ENCODE data around the gene C2CD3. TPM values are rescaled to one million over a fixed set of nuclear protein-coding genes. Genes with fewer than 3 reads are reported as not detected.

Gene C2CD3
- total and polyA plus RNA-seq, 2 donors, result 12.2 to 13.6 TPM

- H3K27ac ChIP-seq (ENCODE audit: low read depth in 1 of 2, low read length in 1 of 2), result no peak overlapping the region
These were observed 126.3 kb downstream of the C2CD3 start for GRCh38 chr11:74044538-74044937.

DNA sequence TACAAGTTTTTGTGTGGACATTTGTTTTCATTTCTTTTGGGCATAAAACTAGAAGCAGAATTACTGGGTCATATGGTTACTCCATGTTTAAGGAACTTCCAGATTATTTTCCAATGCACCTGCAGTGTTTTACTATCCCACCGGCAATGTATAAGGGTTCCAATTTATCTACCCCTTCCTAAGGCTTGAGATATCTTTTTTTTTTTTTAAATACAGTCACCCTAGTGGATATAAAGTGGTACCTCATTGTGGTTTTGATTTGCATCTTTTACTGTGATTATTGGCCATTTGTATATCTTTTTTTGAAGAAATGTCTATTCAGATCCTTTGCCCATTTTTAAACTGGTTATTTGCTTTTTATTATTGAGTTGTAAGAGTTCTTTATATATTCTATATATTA is 127.4 kb downstream of the C2CD3 start:
- Histone ChIP-seq H3K27ac (ENCODE audit: low read depth in 1 of 2, low read length in 1 of 2) (no peak overlapping the region), H3K9me3 (ENCODE audit: control insufficient read depth in 2 of 2, insufficient read depth in 1 of 2, low read length in 1 of 2) (no peaks in the 10 kb centered on the region), H3K36me3 (ENCODE audit: control insufficient read depth in 2 of 2, insufficient read depth in 2 of 2, low read length in 1 of 2) (peaks cover 28 to 42% of the 10 kb centered on the region in 2 donors), H3K4me1 (ENCODE audit: control insufficient read depth in 2 of 2, insufficient read depth in 2 of 2, low read length in 2 of 2) (no peaks in the 10 kb centered on the region), H3K4me3 (ENCODE audit: low read length in 2 of 2) (no peak overlapping the region), H3K27me3 (ENCODE audit: control insufficient read depth in 2 of 2, insufficient read depth in 1 of 2, low read length in 1 of 2) (no peaks in the 10 kb centered on the region)
- DNase-seq (ENCODE audit: low read depth in 6 of 9, low spot score in 9 of 9), result no peak
- 100% methylated on average over 1 of the region's 1 CpG for WGBS

More at GRCh38 chr11:74044538-74044937, 126.3 kb downstream of the C2CD3 start:
- DNase-seq (ENCODE audit: low read depth in 6 of 9, low spot score in 9 of 9), result no peak
- H3K36me3 ChIP-seq (ENCODE audit: control insufficient read depth in 2 of 2, insufficient read depth in 2 of 2, low read length in 1 of 2), result peaks cover 23 to 38% of the 10 kb centered on the region in 2 donors
- WGBS, result 98% methylated on average over 2 of the region's 2 CpGs
- H3K4me1 ChIP-seq (ENCODE audit: control insufficient read depth in 2 of 2, insufficient read depth in 2 of 2, low read length in 2 of 2), result no peaks in the 10 kb centered on the region
- H3K9me3 ChIP-seq (ENCODE audit: control insufficient read depth in 2 of 2, insufficient read depth in 1 of 2, low read length in 1 of 2), result no peaks in the 10 kb centered on the region
- no peaks in the 10 kb centered on the region for H3K27me3 ChIP-seq (ENCODE audit: control insufficient read depth in 2 of 2, insufficient read depth in 1 of 2, low read length in 1 of 2)
- no peak overlapping the region for H3K4me3 ChIP-seq (ENCODE audit: low read length in 2 of 2)

- Histone ChIP-seq H3K27ac (ENCODE audit: low read depth in 1 of 2, low read length in 1 of 2) (no peak overlapping the region), H3K4me3 (ENCODE audit: low read length in 2 of 2) (no peak overlapping the region), H3K27me3 (ENCODE audit: control insufficient read depth in 2 of 2, insufficient read depth in 1 of 2, low read length in 1 of 2) (no peaks in the 10 kb centered on the region), H3K4me1 (ENCODE audit: control insufficient read depth in 2 of 2, insufficient read depth in 2 of 2, low read length in 2 of 2) (no peaks in the 10 kb centered on the region), H3K36me3 (ENCODE audit: control insufficient read depth in 2 of 2, insufficient read depth in 2 of 2, low read length in 1 of 2) (peaks cover 58 to 72% of the 10 kb centered on the region in 2 donors), H3K9me3 (ENCODE audit: control insufficient read depth in 2 of 2, insufficient read depth in 1 of 2, low read length in 1 of 2) (no peaks in the 10 kb centered on the region)
- no peak for DNase-seq (ENCODE audit: low read depth in 6 of 9, low spot score in 9 of 9)
- 96% methylated on average over 4 of the region's 4 CpGs for WGBS
These were observed 133.5 kb downstream of the C2CD3 start for GRCh38 chr11:74037309-74037708.

GRCh38 chr11:74035264-74035663 is 135.5 kb downstream of the C2CD3 start:
- no peak overlapping the region for H3K27ac ChIP-seq (ENCODE audit: low read depth in 1 of 2, low read length in 1 of 2)
- no peaks in the 10 kb centered on the region for H3K27me3 ChIP-seq (ENCODE audit: control insufficient read depth in 2 of 2, insufficient read depth in 1 of 2, low read length in 1 of 2)
- H3K36me3 ChIP-seq (ENCODE audit: control insufficient read depth in 2 of 2, insufficient read depth in 2 of 2, low read length in 1 of 2), result peaks cover 62 to 71% of the 10 kb centered on the region in 2 donors
- 98% methylated on average over 1 of the region's 1 CpG for WGBS
- no peak for DNase-seq (ENCODE audit: low read depth in 6 of 9, low spot score in 9 of 9)
- H3K4me3 ChIP-seq (ENCODE audit: low read length in 2 of 2), result no peak overlapping the region
- no peaks in the 10 kb centered on the region for H3K9me3 ChIP-seq (ENCODE audit: control insufficient read depth in 2 of 2, insufficient read depth in 1 of 2, low read length in 1 of 2)
- no peaks in the 10 kb centered on the region for H3K4me1 ChIP-seq (ENCODE audit: control insufficient read depth in 2 of 2, insufficient read depth in 2 of 2, low read length in 2 of 2)

DNA sequence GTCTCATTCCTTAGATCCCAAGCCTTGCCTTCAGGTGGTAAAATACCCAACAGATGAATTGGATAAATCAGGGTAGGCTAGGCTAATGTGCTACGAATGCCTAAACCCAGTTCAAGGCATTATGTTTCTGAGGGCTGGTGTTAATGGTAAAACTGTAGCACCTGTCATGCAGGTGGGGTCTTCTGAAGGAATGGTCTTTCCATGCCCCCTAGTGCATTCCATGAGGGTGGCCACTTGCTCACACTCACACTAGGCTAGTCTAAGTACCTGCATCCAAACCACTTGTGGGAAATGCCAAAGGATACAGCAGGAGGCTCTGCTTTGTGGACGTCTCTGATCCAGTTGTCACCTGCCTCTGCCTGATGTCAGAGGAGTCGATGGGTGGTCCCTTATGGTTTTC is 137.8 kb downstream of the C2CD3 start:
- Histone ChIP-seq H3K27ac (ENCODE audit: low read depth in 1 of 2, low read length in 1 of 2) (no peak overlapping the region), H3K4me3 (ENCODE audit: low read length in 2 of 2) (no peak overlapping the region), H3K27me3 (ENCODE audit: control insufficient read depth in 2 of 2, insufficient read depth in 1 of 2, low read length in 1 of 2) (no peaks in the 10 kb centered on the region), H3K4me1 (ENCODE audit: control insufficient read depth in 2 of 2, insufficient read depth in 2 of 2, low read length in 2 of 2) (no peaks in the 10 kb centered on the region), H3K36me3 (ENCODE audit: control insufficient read depth in 2 of 2, insufficient read depth in 2 of 2, low read length in 1 of 2) (peaks cover 56 to 74% of the 10 kb centered on the region in 2 donors), H3K9me3 (ENCODE audit: control insufficient read depth in 2 of 2, insufficient read depth in 1 of 2, low read length in 1 of 2) (no peaks in the 10 kb centered on the region)
- DNase-seq (ENCODE audit: low read depth in 6 of 9, low spot score in 9 of 9), result peak in 4 of 9 donors; percentile 11 to 41 (median 22)
- WGBS, result 97% methylated on average over 3 of the region's 3 CpGs

GRCh38 chr11:74030723-74031676 is 139.8 kb downstream of the C2CD3 start:
- WGBS, result 97% methylated on average over 9 of the region's 9 CpGs
- no peak for DNase-seq (ENCODE audit: low read depth in 6 of 9, low spot score in 9 of 9)
- H3K36me3 ChIP-seq (ENCODE audit: control insufficient read depth in 2 of 2, insufficient read depth in 2 of 2, low read length in 1 of 2), result peaks cover 41 to 74% of the 10 kb centered on the region in 2 donors
- no peaks in the 10 kb centered on the region for H3K4me1 ChIP-seq (ENCODE audit: control insufficient read depth in 2 of 2, insufficient read depth in 2 of 2, low read length in 2 of 2)
- H3K9me3 ChIP-seq (ENCODE audit: control insufficient read depth in 2 of 2, insufficient read depth in 1 of 2, low read length in 1 of 2), result no peaks in the 10 kb centered on the region
- H3K27ac ChIP-seq (ENCODE audit: low read depth in 1 of 2, low read length in 1 of 2), result no peak overlapping the region
- no peaks in the 10 kb centered on the region for H3K27me3 ChIP-seq (ENCODE audit: control insufficient read depth in 2 of 2, insufficient read depth in 1 of 2, low read length in 1 of 2)
- H3K4me3 ChIP-seq (ENCODE audit: low read length in 2 of 2), result no peak overlapping the region

DNA sequence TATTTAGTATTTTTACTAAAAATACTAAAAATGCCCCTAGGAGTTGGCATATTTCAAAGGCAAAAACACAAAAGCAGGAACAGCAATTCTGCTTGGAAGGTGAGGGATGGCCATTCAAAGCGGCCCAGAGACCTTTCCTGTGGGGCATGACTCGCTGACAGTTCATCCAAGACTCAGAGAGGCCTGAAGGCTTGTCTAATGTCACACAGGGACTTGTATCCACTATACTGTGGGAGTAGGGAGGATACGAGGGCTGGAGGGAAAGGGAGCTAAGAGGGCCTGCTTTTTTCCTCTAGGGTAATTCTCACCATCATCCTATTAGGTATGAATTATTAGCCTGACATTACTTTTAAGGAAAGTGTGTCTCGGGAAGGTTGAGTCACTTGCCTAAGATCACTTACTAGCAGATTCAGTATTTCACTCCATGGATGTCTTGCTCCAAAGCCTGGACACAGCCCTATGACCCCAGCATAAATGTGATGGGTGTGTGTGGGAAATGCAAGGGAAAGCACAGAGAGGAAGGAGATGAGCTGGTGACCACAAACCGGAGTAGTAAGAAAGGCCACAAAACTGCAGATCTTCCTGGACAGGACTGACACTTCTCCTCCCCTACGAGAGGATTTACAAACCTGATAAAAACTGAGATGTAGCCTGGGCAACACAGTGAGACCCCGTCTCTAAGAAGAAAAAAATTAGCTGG is 145.2 kb downstream of the C2CD3 start:
- Histone ChIP-seq H3K4me1 (ENCODE audit: control insufficient read depth in 2 of 2, insufficient read depth in 2 of 2, low read length in 2 of 2) (peaks cover 0 to 3% of the 10 kb centered on the region in 2 donors), H3K4me3 (ENCODE audit: low read length in 2 of 2) (no peak overlapping the region), H3K27me3 (ENCODE audit: control insufficient read depth in 2 of 2, insufficient read depth in 1 of 2, low read length in 1 of 2) (no peaks in the 10 kb centered on the region), H3K36me3 (ENCODE audit: control insufficient read depth in 2 of 2, insufficient read depth in 2 of 2, low read length in 1 of 2) (peaks cover 8 to 37% of the 10 kb centered on the region in 2 donors), H3K27ac (ENCODE audit: low read depth in 1 of 2, low read length in 1 of 2) (no peak overlapping the region), H3K9me3 (ENCODE audit: control insufficient read depth in 2 of 2, insufficient read depth in 1 of 2, low read length in 1 of 2) (no peaks in the 10 kb centered on the region)
- DNase-seq (ENCODE audit: low read depth in 6 of 9, low spot score in 9 of 9), result no peak
- WGBS, result 96% methylated on average over 7 of the region's 7 CpGs

DNA sequence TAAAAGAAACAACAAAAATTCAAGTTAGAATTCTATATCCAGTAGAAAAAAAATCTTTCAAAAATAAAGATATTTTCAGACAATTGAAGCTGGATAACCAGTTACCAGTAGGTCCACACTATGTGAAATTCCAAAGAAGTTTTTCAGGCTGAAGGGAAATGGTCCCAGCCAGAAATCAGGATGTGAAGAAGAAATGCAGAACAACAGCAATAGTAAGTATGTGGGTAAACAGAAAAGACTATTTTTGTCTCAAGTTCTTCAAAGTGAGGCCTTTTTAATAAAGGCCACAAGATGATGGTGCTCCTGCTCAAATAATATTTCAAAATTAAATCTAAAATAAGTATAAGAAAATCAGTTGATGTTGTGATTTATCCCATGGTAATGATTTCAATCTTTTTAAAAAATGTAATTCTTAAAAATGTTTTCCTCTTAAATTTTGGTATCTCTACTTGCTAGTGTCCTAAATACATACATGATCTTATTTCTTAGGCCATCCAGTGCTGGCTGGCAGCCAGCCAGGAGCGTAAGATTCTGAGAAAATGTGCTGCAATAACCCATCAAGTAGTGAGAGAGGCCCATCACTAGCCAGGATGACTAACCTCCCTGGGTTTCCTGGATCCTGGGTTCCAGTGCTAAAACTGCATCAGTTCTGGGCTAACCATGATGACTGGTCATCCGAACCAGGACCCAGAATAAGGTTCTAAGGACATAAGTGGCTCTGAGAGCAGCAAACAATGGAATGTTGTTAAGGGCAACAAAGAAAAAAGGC is 146.4 kb downstream of the C2CD3 start:
- Histone ChIP-seq H3K27ac (ENCODE audit: low read depth in 1 of 2, low read length in 1 of 2) (no peak overlapping the region), H3K4me3 (ENCODE audit: low read length in 2 of 2) (no peak overlapping the region), H3K27me3 (ENCODE audit: control insufficient read depth in 2 of 2, insufficient read depth in 1 of 2, low read length in 1 of 2) (no peaks in the 10 kb centered on the region), H3K9me3 (ENCODE audit: control insufficient read depth in 2 of 2, insufficient read depth in 1 of 2, low read length in 1 of 2) (no peaks in the 10 kb centered on the region), H3K4me1 (ENCODE audit: control insufficient read depth in 2 of 2, insufficient read depth in 2 of 2, low read length in 2 of 2) (peaks cover 0 to 11% of the 10 kb centered on the region in 2 donors), H3K36me3 (ENCODE audit: control insufficient read depth in 2 of 2, insufficient read depth in 2 of 2, low read length in 1 of 2) (peaks cover 9 to 36% of the 10 kb centered on the region in 2 donors)
- WGBS, result 92% methylated on average over 2 of the region's 2 CpGs
- no peak for DNase-seq (ENCODE audit: low read depth in 6 of 9, low spot score in 9 of 9)
